ENCODE data around the gene RHOJ. TPM values are rescaled to one million over a fixed set of nuclear protein-coding genes. Genes with fewer than 3 reads are reported as not detected.

RHOJ gene
- polyA plus RNA-seq, 3 donors: not detected

DNA sequence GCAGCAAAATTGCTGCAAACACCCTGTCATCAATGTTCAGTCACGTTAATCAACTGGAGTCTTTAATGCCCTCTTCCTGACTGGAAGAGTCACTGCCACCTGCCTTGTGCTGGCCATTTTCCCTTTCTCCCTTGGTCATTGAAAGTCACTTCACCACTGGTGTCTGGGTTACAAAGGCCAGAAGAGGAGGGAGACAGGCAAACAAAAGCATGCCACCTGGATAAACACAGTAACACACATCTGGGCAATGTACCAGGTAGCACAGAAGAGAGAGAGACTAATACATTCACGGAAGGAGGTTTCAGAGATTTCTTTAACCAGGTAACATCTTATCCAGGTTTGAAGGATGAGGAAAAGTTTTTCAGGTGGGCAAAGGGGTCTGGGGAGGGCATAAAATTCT lies 81.8 kb downstream of the RHOJ start:
- Histone ChIP-seq H3K79me2 (ENCODE audit: insufficient read depth, low read length) (no peaks in the 10 kb centered on the region), H2AFZ (ENCODE audit: insufficient read depth, low read depth, low read length, poor library complexity, severe bottlenecking) (no peak overlapping the region), H3K4me2 (replicated peaks; ENCODE audit: extremely low read depth, low read length, poor library complexity, severe bottlenecking) (no peak overlapping the region), H3K27ac (ENCODE audit: low read depth in 1 of 2, low read length in 2 of 2) (no peak overlapping the region), H3K9me3 (replicated peaks in 1 of 2; ENCODE audit: control insufficient read depth in 1 of 2, insufficient read depth in 1 of 2, low read length in 2 of 2) (no peaks in the 10 kb centered on the region), H3K9ac (ENCODE audit: insufficient read depth, low read length, poor library complexity, severe bottlenecking) (no peak overlapping the region), H3K27me3 (ENCODE audit: control insufficient read depth in 2 of 2, insufficient read depth in 2 of 2, low read length in 2 of 2) (peaks cover 0 to 3% of the 10 kb centered on the region in 2 donors), H3K4me3 (replicated peaks in 1 of 3; ENCODE audit: low read depth in 2 of 3, low read length in 3 of 3) (no peak overlapping the region), H3K4me1 (ENCODE audit: control insufficient read depth in 1 of 2, insufficient read depth in 2 of 2, low read length in 2 of 2) (no peaks in the 10 kb centered on the region), H3K36me3 (replicated peaks in 1 of 2; ENCODE audit: control insufficient read depth in 1 of 2, insufficient read depth in 2 of 2, low read length in 2 of 2) (no peaks in the 10 kb centered on the region), H4K20me1 (ENCODE audit: insufficient read depth, low read length) (no peaks in the 10 kb centered on the region)
- DNase-seq: no peak
- Mint-ChIP-seq H3K4me3 (no peak overlapping the region), H3K9me3 (no peaks in the 10 kb centered on the region), H3K36me3 (no peaks in the 10 kb centered on the region), H3K4me1 (no peaks in the 10 kb centered on the region), H3K27ac (no peak overlapping the region), H3K27me3 (ENCODE audit: low read depth in 3 of 3) (peaks cover 0 to 6% (median under 1%) of the 10 kb centered on the region in 3 donors)
- WGBS (ENCODE audit: insufficient coverage): 88% methylated on average over 1 of the region's 2 CpGs
- TF ChIP-seq CTCF (IDR thresholded peaks at IDR 0.05): no peak
- intact Hi-C loops (cut with micrococcal nuclease): no loop called here

DNA sequence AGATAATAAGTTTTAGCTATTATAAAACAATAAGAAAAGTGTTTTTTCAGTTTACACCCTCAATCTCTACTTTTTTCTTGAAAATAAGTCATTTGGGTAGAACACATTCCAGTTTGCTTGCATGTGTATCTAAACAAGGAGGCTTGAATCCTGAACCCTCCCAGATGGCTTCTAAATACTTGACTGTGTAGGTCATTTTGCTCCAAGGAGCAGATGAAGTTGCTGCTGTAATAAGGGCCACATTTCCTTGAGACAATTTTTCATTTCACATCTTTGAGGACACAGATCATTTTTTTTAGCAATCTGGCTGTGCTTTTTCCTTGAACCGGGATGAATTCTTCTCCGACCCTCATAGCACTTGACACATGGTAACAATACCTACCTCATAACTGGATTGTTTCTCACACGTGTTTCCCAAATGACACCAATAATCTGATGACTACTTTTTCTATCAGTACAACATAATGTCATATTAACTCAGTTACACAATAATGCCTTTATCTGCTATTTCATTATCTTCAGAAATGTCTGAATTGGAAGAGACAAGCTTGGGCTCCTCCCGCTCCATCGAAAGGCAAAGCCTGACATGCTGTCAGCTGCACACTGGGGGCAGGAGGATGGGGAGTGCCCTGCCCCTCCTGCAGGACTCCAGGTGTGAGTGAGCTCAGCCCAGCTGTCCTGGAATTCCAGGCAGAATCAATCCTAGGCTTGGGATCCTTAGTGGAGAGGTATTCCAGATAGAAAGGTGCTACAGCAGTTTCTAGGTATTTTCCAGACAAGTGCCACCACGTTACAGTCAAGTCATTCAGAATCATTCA lies 83.6 kb downstream of the RHOJ start:
- Mint-ChIP-seq H3K4me3 (no peak overlapping the region), H3K36me3 (no peaks in the 10 kb centered on the region), H3K27me3 (ENCODE audit: low read depth in 3 of 3) (peaks cover 0 to 6% (median 0%) of the 10 kb centered on the region in 3 donors), H3K27ac (no peak overlapping the region), H3K9me3 (no peaks in the 10 kb centered on the region), H3K4me1 (no peaks in the 10 kb centered on the region)
- no peak for TF ChIP-seq CTCF (IDR thresholded peaks at IDR 0.05)
- Histone ChIP-seq H3K79me2 (ENCODE audit: insufficient read depth, low read length) (no peaks in the 10 kb centered on the region), H2AFZ (ENCODE audit: insufficient read depth, low read depth, low read length, poor library complexity, severe bottlenecking) (no peak overlapping the region), H3K9me3 (replicated peaks in 1 of 2; ENCODE audit: control insufficient read depth in 1 of 2, insufficient read depth in 1 of 2, low read length in 2 of 2) (no peaks in the 10 kb centered on the region), H4K20me1 (ENCODE audit: insufficient read depth, low read length) (no peaks in the 10 kb centered on the region), H3K4me2 (replicated peaks; ENCODE audit: extremely low read depth, low read length, poor library complexity, severe bottlenecking) (no peak overlapping the region), H3K27ac (ENCODE audit: low read depth in 1 of 2, low read length in 2 of 2) (no peak overlapping the region), H3K9ac (ENCODE audit: insufficient read depth, low read length, poor library complexity, severe bottlenecking) (no peak overlapping the region), H3K36me3 (replicated peaks in 1 of 2; ENCODE audit: control insufficient read depth in 1 of 2, insufficient read depth in 2 of 2, low read length in 2 of 2) (no peaks in the 10 kb centered on the region), H3K27me3 (ENCODE audit: control insufficient read depth in 2 of 2, insufficient read depth in 2 of 2, low read length in 2 of 2) (peaks cover 0 to 3% of the 10 kb centered on the region in 2 donors), H3K4me3 (replicated peaks in 1 of 3; ENCODE audit: low read depth in 2 of 3, low read length in 3 of 3) (no peak overlapping the region), H3K4me1 (ENCODE audit: control insufficient read depth in 1 of 2, insufficient read depth in 2 of 2, low read length in 2 of 2) (no peaks in the 10 kb centered on the region)
- no peak for DNase-seq
- intact Hi-C loops (cut with micrococcal nuclease): no loop called here
- 94% methylated on average over 5 of the region's 6 CpGs for WGBS (ENCODE audit: insufficient coverage)

All from CD14-positive monocyte (primary cell).